ENCODE results near the gene TMEM190. TPM values are rescaled to one million over a fixed set of nuclear protein-coding genes. Genes with fewer than 3 reads are reported as not detected.

TMEM190 gene
- total RNA-seq, 1 donor from 2014 or later, result 16.2 TPM

GRCh38 chr19:55339889-55340783, 36.5 kb upstream of the TMEM190 start:
- TF ChIP-seq CTCF (IDR thresholded peaks at IDR 0.05), result no peak
- Histone ChIP-seq H3K4me3 (peak overlapping the region; percentile 64), H3K36me3 (peaks cover 18% of the 10 kb centered on the region), H3K4me1 (peaks cover 15% of the 10 kb centered on the region), H3K27me3 (ENCODE audit: low read depth) (no peaks in the 10 kb centered on the region), H3K9me3 (no peaks in the 10 kb centered on the region), H3K27ac (peak overlapping the region; percentile 94)
- DNase-seq (peak; percentile 66), ATAC-seq (peak; percentile 0)
- intact Hi-C loops (cut with DNase I), result no loop called here

- ATAC-seq, result no peak
- H3K27me3 ChIP-seq (ENCODE audit: low read depth), result no peaks in the 10 kb centered on the region
- intact Hi-C loops (cut with DNase I), result no loop called here
- TF ChIP-seq CTCF (IDR thresholded peaks at IDR 0.05), result no peak
- H3K36me3 ChIP-seq, result peaks cover 18% of the 10 kb centered on the region
- no peaks in the 10 kb centered on the region for H3K9me3 ChIP-seq
- peak overlapping the region; percentile 64 for H3K4me3 ChIP-seq
- DNase-seq, result no peak
- H3K27ac ChIP-seq, result no peak overlapping the region
- H3K4me1 ChIP-seq, result peaks cover 15% of the 10 kb centered on the region
These were observed 35.9 kb upstream of the TMEM190 start for GRCh38 chr19:55340784-55341147.

GRCh38 chr19:55341171-55341588, 35.4 kb upstream of the TMEM190 start:
- H3K4me3 ChIP-seq, result peak overlapping the region; percentile 64
- intact Hi-C loops (cut with DNase I), result no loop called here
- H3K4me1 ChIP-seq, result peaks cover 15% of the 10 kb centered on the region
- ATAC-seq, result peak; percentile 10 to 15
- no peaks in the 10 kb centered on the region for H3K9me3 ChIP-seq
- TF ChIP-seq CTCF (IDR thresholded peaks at IDR 0.05), result no peak
- peaks cover 18% of the 10 kb centered on the region for H3K36me3 ChIP-seq
- no peak overlapping the region for H3K27ac ChIP-seq
- peak; percentile 88 for DNase-seq
- no peaks in the 10 kb centered on the region for H3K27me3 ChIP-seq (ENCODE audit: low read depth)

GRCh38 chr19:55341595-55342531, 34.8 kb upstream of the TMEM190 start:
- no peak for DNase-seq
- Histone ChIP-seq H3K36me3 (peaks cover 25% of the 10 kb centered on the region), H3K4me3 (peak overlapping the region; percentile 64), H3K27ac (no peak overlapping the region), H3K27me3 (ENCODE audit: low read depth) (no peaks in the 10 kb centered on the region), H3K4me1 (peaks cover 15% of the 10 kb centered on the region), H3K9me3 (no peaks in the 10 kb centered on the region)
- ATAC-seq, result no peak
- intact Hi-C loops (cut with DNase I), result no loop called here
- no peak for TF ChIP-seq CTCF (IDR thresholded peaks at IDR 0.05)

GRCh38 chr19:55344444-55344843, 32.2 kb upstream of the TMEM190 start:
- H3K4me1 ChIP-seq, result peaks cover 15% of the 10 kb centered on the region
- no peak for ATAC-seq
- no peak for DNase-seq
- no peaks in the 10 kb centered on the region for H3K27me3 ChIP-seq (ENCODE audit: low read depth)
- no peaks in the 10 kb centered on the region for H3K9me3 ChIP-seq
- H3K4me3 ChIP-seq, result no peak overlapping the region
- TF ChIP-seq CTCF (IDR thresholded peaks at IDR 0.05), result no peak
- H3K36me3 ChIP-seq, result peaks cover 29% of the 10 kb centered on the region
- intact Hi-C loops (cut with DNase I), result no loop called here
- H3K27ac ChIP-seq, result no peak overlapping the region

Data from lower lobe of right lung (tissue), 2 donors.